ENCODE data around the gene ZNF575.
"Not testable (repeated sequence)": the region's sequence is repeated elsewhere in the genome, so short reads cannot be mapped to it uniquely, and the experiment has no call there.

Gene ZNF575

GRCh38 chr19:43545981-43546380 is 13.0 kb downstream of the ZNF575 start:
- DNase-seq = no peak

GRCh38 chr19:43546581-43546980 is 13.6 kb downstream of the ZNF575 start:
- no peak for DNase-seq

GRCh38 chr19:43547926-43548325 is 14.9 kb downstream of the ZNF575 start:
- not testable (repeated sequence) for DNase-seq

GRCh38 chr19:43548706-43549105 is 15.7 kb downstream of the ZNF575 start:
- DNase-seq = no peak

- DNase-seq = no peak
Measured at GRCh38 chr19:43551399-43552197, 18.6 kb downstream of the ZNF575 start.

GRCh38 chr19:43552198-43552450 is 19.1 kb downstream of the ZNF575 start:
- DNase-seq = no peak

- DNase-seq = no peak
Measured at GRCh38 chr19:43552616-43553015, 19.6 kb downstream of the ZNF575 start.

- DNase-seq = no peak
Measured at GRCh38 chr19:43553656-43554055, 20.7 kb downstream of the ZNF575 start.

- no peak for DNase-seq
Measured at GRCh38 chr19:43554317-43554895, 21.4 kb downstream of the ZNF575 start.

GRCh38 chr19:43555185-43555770 is 22.3 kb downstream of the ZNF575 start:
- DNase-seq = no peak

GRCh38 chr19:43560687-43561086 is 27.7 kb downstream of the ZNF575 start:
- DNase-seq = no peak

GRCh38 chr19:43561139-43561970 is 28.4 kb downstream of the ZNF575 start:
- DNase-seq = no peak

GRCh38 chr19:43562226-43562697 is 29.3 kb downstream of the ZNF575 start:
- DNase-seq = no peak

- no peak for DNase-seq
Measured at GRCh38 chr19:43562698-43563241, 29.8 kb downstream of the ZNF575 start.

GRCh38 chr19:43563816-43564457 is 30.9 kb downstream of the ZNF575 start:
- DNase-seq = no peak

GRCh38 chr19:43564800-43565199 is 31.8 kb downstream of the ZNF575 start:
- DNase-seq = peak; percentile 51

GRCh38 chr19:43569657-43570056 is 36.7 kb downstream of the ZNF575 start:
- no peak for DNase-seq

- DNase-seq = no peak
Measured at GRCh38 chr19:43570174-43570791, 37.3 kb downstream of the ZNF575 start.

GRCh38 chr19:43572171-43572588 is 39.2 kb downstream of the ZNF575 start:
- DNase-seq = no peak

- no peak for DNase-seq
Measured at GRCh38 chr19:43574424-43575155, 41.6 kb downstream of the ZNF575 start.

Measured in DMS79 (cell line).